Endothelial cell of umbilical vein (primary cell): ENCODE measurements around the gene MCC. TPM values are rescaled to one million over a fixed set of nuclear protein-coding genes. Genes with fewer than 3 reads are reported as not detected.

Experiments used
- BruUV-seq: library from RNA; stranded (reverse); fragments of 400-500 nt; replicated peaks from 2 replicates; lab custom pipeline; 2021; lab: Mats Ljungman, UMichigan
- CTCF ChIA-PET: fragments of 300-600, 350-600 bp; sonication (Branson Sonifier 250); formaldehyde crosslinking; loops from one replicate; lab custom pipeline; 2021; ENCODE audit warnings: antibody characterized with exemption, inconsistent platforms; lab: Charles Lee
- POLR2A ChIA-PET: fragments of 300-600, 350-600 bp; sonication (Branson Sonifier 250); formaldehyde crosslinking; loops from one replicate; lab custom pipeline; 2021; ENCODE audit warnings: antibody characterized with exemption, inconsistent platforms; lab: Charles Lee
- DNase-seq: peaks from one replicate; pipeline ENCODE4 v3.0.0-alpha.2; 2011; ENCODE audit warnings: low read depth, low spot score
- FAIRE-seq: peaks from 2 replicates; lab custom pipeline; 2011; peaks lifted over from hg19 to GRCh38; lab: Jason Lieb, UNC
- H2AFZ ChIP-seq: 2 replicates; pipeline ENCODE4 v1.6.0; 2012; ENCODE audit warnings: low read depth, low read length, control low read depth, inconsistent platforms
- H3K27ac ChIP-seq: 2 replicates; pipeline ENCODE4 v1.5.1; 2011; ENCODE audit warnings: low read depth, mild to moderate bottlenecking, control low read depth, low read length, moderate library complexity; ENCODE audit not compliant: insufficient read depth
- H3K27me3 ChIP-seq, 2 experiments: 2 replicates each; pipeline versions ENCODE4 v1.6.0 to v1.6.1; 2011; ENCODE audit warnings: low read length in 2 of 2, mixed read lengths in 1 of 2; ENCODE audit not compliant: control insufficient read depth in 2 of 2, insufficient read depth in 2 of 2
- H3K36me3 ChIP-seq, 2 experiments: 2 replicates in 1 of 2; 3 replicates in 1 of 2; pipeline ENCODE4 v1.5.1; 2011; ENCODE audit warnings: low read length in 2 of 2, mild to moderate bottlenecking in 1 of 2, moderate library complexity in 1 of 2; ENCODE audit not compliant: control insufficient read depth in 2 of 2, insufficient read depth in 2 of 2; ENCODE audit errors: extremely low read depth in 1 of 2
- H3K4me1 ChIP-seq: 3 replicates; pipeline ENCODE4 v1.5.1; 2011; ENCODE audit warnings: mild to moderate bottlenecking, low read length; ENCODE audit not compliant: control insufficient read depth, insufficient read depth; ENCODE audit errors: extremely low read depth
- H3K4me2 ChIP-seq: 2 replicates; pipeline ENCODE4 v1.6.1; 2011; ENCODE audit warnings: low read length, control low read depth, mixed read lengths; ENCODE audit not compliant: insufficient read depth
- H3K4me3 ChIP-seq, 3 experiments: fragments of 200-600 bp in 1 of 3; sonication (generic), shearing (Covaris generic) in 1 of 3; replicated peaks in 1 of 3; 2 replicates each; pipeline ENCODE4 v1.5.1; 2011 to 2016; ENCODE audit warnings: control low read depth in 3 of 3, low read length in 3 of 3, mild to moderate bottlenecking in 2 of 3, inconsistent platforms in 1 of 3, low read depth in 1 of 3, moderate library complexity in 1 of 3; ENCODE audit not compliant: insufficient read depth in 1 of 3
- H3K79me2 ChIP-seq: 2 replicates; pipeline ENCODE4 v1.6.0; 2012; ENCODE audit warnings: low read length, inconsistent platforms; ENCODE audit not compliant: control insufficient read depth, insufficient read depth
- H3K9ac ChIP-seq: replicated peaks from 2 replicates; pipeline ENCODE3; 2011; ENCODE audit warnings: low read length, control low read depth; ENCODE audit not compliant: insufficient read depth; ENCODE audit errors: extremely low read depth
- H3K9me1 ChIP-seq: replicated peaks from 3 replicates; pipeline ENCODE4 v1.6.0; 2011; ENCODE audit warnings: mild to moderate bottlenecking, low read length; ENCODE audit not compliant: control insufficient read depth, insufficient read depth; ENCODE audit errors: extremely low read depth
- H3K9me3 ChIP-seq: replicated peaks from 2 replicates; pipeline ENCODE4 v1.5.1; 2012; ENCODE audit warnings: low read length, inconsistent platforms; ENCODE audit not compliant: control insufficient read depth, insufficient read depth
- H4K20me1 ChIP-seq: replicated peaks from 2 replicates; pipeline ENCODE3; 2011; ENCODE audit warnings: mild to moderate bottlenecking, low read length; ENCODE audit not compliant: control insufficient read depth, insufficient read depth; ENCODE audit errors: extremely low read depth
- EZH2 ChIP-seq: IDR thresholded peaks from 2 replicates; pipeline ENCODE4 v1.6.1; 2012; ENCODE audit warnings: borderline replicate concordance, low read depth, mild to moderate bottlenecking, moderate library complexity, low read length, inconsistent platforms; ENCODE audit not compliant: severe bottlenecking
- FOS ChIP-seq: IDR thresholded peaks from 2 replicates; pipeline ENCODE4 v1.6.1; 2011; ENCODE audit warnings: mild to moderate bottlenecking, low read length, moderate library complexity, borderline replicate concordance; ENCODE audit not compliant: insufficient read depth
- JUN ChIP-seq: IDR thresholded peaks from 2 replicates; pipeline ENCODE4 v1.6.1; 2011; ENCODE audit warnings: borderline replicate concordance, low read depth; ENCODE audit not compliant: insufficient read length, insufficient read depth
- MYC ChIP-seq: IDR thresholded peaks from one replicate; pipeline ENCODE4 v1.6.1; 2011; ENCODE audit warnings: mild to moderate bottlenecking, low read depth, low read length
- POLR2A ChIP-seq: IDR thresholded peaks from 2 replicates; pipeline ENCODE4 v1.6.1; 2012; ENCODE audit warnings: low read depth, mild to moderate bottlenecking, control low read depth, low read length
- dilution Hi-C: fragments of 300-500 bp; cut with MboI; formaldehyde crosslinking; loops from one replicate; pipeline ENCODE4 v1.15.0; 2019; ENCODE audit warnings: low sequenced_read_pairs; ENCODE audit not compliant: extremely low pct_ligation_motif_present
- intact Hi-C: fragments of 100-400 bp; cut with micrococcal nuclease; formaldehyde crosslinking; loops from one replicate; pipeline ENCODE4 v1.10.0; 2022
- polyA plus RNA-seq, 4 experiments: library from polyadenylated mRNA; depleted of rRNA in 3 of 4; stranded (reverse) in 3 of 4; unstranded in 1 of 4; fragments of >200 nt; gene quantifications; 2 replicates each; pipeline versions ENCODE4 v1.2.1 to v1.2.3, GENCODE V29; 2011 to 2012; ENCODE audit warnings: missing spikeins in 1 of 4
- total RNA-seq: library from RNA; stranded (reverse); gene quantifications from 2 replicates; pipeline ENCODE4 v1.2.3, GENCODE V29; 2021

The MCC gene
- total and polyA plus RNA-seq, 2 donors (not counting 3 experiments of a cell fraction or from before 2014, with no cell fraction given) = 6.9 to 27.5 TPM

DNA sequence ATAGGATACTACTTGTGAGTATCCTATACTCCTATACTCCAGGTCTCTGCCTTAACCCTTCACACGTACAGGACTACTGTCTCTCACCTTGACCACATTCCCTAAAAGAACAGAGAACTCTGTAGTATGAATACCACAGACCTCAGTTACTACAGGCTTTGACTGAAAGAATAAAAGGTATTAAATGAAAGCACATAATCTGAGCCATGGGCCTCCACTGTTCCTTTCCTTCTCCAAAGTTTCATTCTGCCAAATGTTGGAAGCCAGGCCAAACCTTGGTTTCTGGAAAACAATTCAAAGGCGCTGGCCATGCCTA is 244.9 kb downstream of the MCC start:
- Histone ChIP-seq H3K9me3 (no peaks in the 10 kb centered on the region), H3K36me3 (no peaks in the 10 kb centered on the region), H3K27ac (no peak overlapping the region), H4K20me1 (no peaks in the 10 kb centered on the region), H3K79me2 (peaks cover 8% of the 10 kb centered on the region), H2AFZ (no peak overlapping the region), H3K4me3 (no peak overlapping the region), H3K4me1 (peaks cover 13% of the 10 kb centered on the region), H3K27me3 (no peaks in the 10 kb centered on the region), H3K9me1 (no peaks in the 10 kb centered on the region), H3K9ac (no peak overlapping the region), H3K4me2 (no peak overlapping the region)
- DNase-seq (no peak), FAIRE-seq (no peak)
- intact Hi-C loops = no loop called here
- POLR2A ChIA-PET = no interaction called here
- dilution Hi-C loops = no loop called here
- no TSS peak for BruUV-seq
- CTCF ChIA-PET = interaction anchor here (1.0 to 1.2 kb wide), 2 partner anchors 59 to 77 kb away, joined by 4 read pairs; no protein-coding TSS in a partner anchor
- no peak for TF ChIP-seq POLR2A

DNA sequence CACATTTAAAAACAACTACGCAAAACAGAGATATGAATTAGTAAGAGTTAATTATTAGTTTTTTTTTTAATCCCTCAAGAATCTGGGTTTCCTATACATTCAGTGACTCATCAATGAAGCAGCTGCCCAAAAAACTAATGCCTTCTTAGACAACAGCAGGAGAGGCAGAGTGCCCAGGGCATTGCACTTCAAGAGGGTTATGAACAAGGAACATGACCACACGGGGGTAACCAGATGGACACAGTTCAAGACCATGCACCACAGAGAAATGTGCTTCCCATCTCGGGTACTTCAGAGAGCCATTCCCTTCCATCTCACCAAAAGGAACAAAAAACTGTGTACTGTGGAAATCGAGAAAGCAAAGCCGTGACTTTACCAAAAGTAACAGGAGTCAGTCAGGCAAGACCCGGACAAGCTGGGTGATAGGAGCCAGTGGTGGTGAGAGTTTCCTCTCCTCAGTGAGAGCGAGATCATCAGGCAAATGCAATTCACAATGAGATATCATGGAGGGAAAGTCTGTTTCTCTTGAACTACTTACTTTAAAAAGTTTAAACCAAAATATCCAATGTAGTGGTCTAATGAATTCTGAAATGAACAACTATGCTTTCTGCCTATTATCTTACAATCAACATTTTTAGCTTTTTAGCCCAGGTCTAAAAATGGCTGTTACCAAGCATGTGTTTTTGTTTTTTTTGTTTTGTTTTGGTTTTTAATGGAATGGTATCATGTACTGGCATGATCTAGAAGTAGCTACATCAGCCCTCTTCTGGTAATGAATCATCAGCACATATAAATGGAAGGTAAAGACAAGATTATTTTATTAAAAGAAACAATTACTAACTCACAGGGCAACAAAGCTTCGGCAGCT is 245.5 kb downstream of the MCC start:
- intact Hi-C loops (no loop called here), dilution Hi-C loops (no loop called here)
- Histone ChIP-seq H3K9me1 (no peaks in the 10 kb centered on the region), H3K36me3 (no peaks in the 10 kb centered on the region), H3K4me3 (no peak overlapping the region), H3K79me2 (peaks cover 6% of the 10 kb centered on the region), H3K27ac (no peak overlapping the region), H2AFZ (no peak overlapping the region), H3K9me3 (no peaks in the 10 kb centered on the region), H3K4me1 (peaks cover 13% of the 10 kb centered on the region), H4K20me1 (no peaks in the 10 kb centered on the region), H3K9ac (no peak overlapping the region), H3K27me3 (no peaks in the 10 kb centered on the region), H3K4me2 (no peak overlapping the region)
- TF ChIP-seq POLR2A = no peak
- TF ChIP-seq EZH2 = no peak
- TF ChIP-seq MYC = no peak
- peak; percentile 28 for TF ChIP-seq JUN
- TF ChIP-seq FOS = peak; percentile 15
- ChIA-PET CTCF (interaction anchor here (1.0 to 1.2 kb wide), 3 partner anchors 27 to 76 kb away, joined by 3 to 4 read pairs (median 4); no protein-coding TSS in a partner anchor), POLR2A (no interaction called here)
- DNase-seq = peak; percentile 25
- FAIRE-seq = peak; percentile 64
- no TSS peak for BruUV-seq
